GM23338 (cell line): ENCODE results near the gene RSBN1L. TPM values are rescaled to one million over a fixed set of nuclear protein-coding genes. Genes with fewer than 3 reads are reported as not detected.

Experiments
- ATAC-seq: fragments of 200-7000 bp; cut with Tn5 transposase; 3 replicates; pipeline ENCODE4 v1.9.1; 2020
- DNase-seq: peaks from one replicate; pipeline ENCODE4 v3.0.0-alpha.2; 2015; ENCODE audit warnings: low spot score
- H2AFZ ChIP-seq: fragments of 200-600 bp; sonication (generic); 2 replicates; pipeline ENCODE4 v1.8.0; 2016; ENCODE audit warnings: antibody characterized with exemption, mild to moderate bottlenecking, moderate library complexity
- H3F3A ChIP-seq: fragments of 200-600 bp; sonication (generic); replicated peaks from 2 replicates; pipeline ENCODE4 v1.8.0; 2017; ENCODE audit warnings: antibody characterized with exemption, mixed run types, low read depth
- H3K27ac ChIP-seq: fragments of 200-600 bp; sonication (generic); 2 replicates; pipeline ENCODE4 v1.6.1; 2016; ENCODE audit warnings: low read depth
- H3K27me3 ChIP-seq: fragments of 200-600 bp; sonication (generic); 2 replicates; pipeline ENCODE4 v1.8.0; 2016; ENCODE audit warnings: mild to moderate bottlenecking, mixed run types, moderate library complexity; ENCODE audit not compliant: insufficient read depth
- H3K36me3 ChIP-seq: fragments of 200-600 bp; sonication (generic); 2 replicates; pipeline ENCODE4 v1.8.0; 2016; ENCODE audit warnings: mild to moderate bottlenecking; ENCODE audit not compliant: insufficient read depth
- H3K4me1 ChIP-seq: fragments of 200-600 bp; sonication (generic); 2 replicates; pipeline ENCODE4 v1.8.0; 2016; ENCODE audit warnings: mild to moderate bottlenecking, moderate library complexity; ENCODE audit not compliant: insufficient read depth
- H3K4me2 ChIP-seq: fragments of 200-600 bp; sonication (generic); 2 replicates; pipeline ENCODE4 v1.7.1; 2017; ENCODE audit warnings: mixed run types
- H3K4me3 ChIP-seq: fragments of 200-600 bp; sonication (generic); 2 replicates; pipeline ENCODE4 v1.6.1; 2016; ENCODE audit warnings: mixed run types
- H3K79me2 ChIP-seq: fragments of 200-600 bp; sonication (generic); replicated peaks from 2 replicates; pipeline ENCODE4 v1.8.0; 2017; ENCODE audit warnings: mild to moderate bottlenecking; ENCODE audit not compliant: insufficient read depth
- H3K9me2 ChIP-seq: fragments of 200-600 bp; sonication (generic); 2 replicates; pipeline ENCODE4 v1.8.0; 2017; ENCODE audit not compliant: insufficient read depth
- H4K20me1 ChIP-seq: fragments of 200-600 bp; sonication (generic); replicated peaks from 2 replicates; pipeline ENCODE4 v1.8.0; 2017; ENCODE audit warnings: mild to moderate bottlenecking; ENCODE audit not compliant: insufficient read depth
- H3K27ac Mint-ChIP-seq: 2 replicates; pipeline ENCODE4 v1.8.0; 2020; ENCODE audit warnings: inconsistent platforms, mild to moderate bottlenecking, moderate library complexity, mixed read lengths
- H3K27me3 Mint-ChIP-seq: 3 replicates; pipeline ENCODE4 v1.8.0; 2022; ENCODE audit warnings: low read depth, mild to moderate bottlenecking, moderate library complexity, mixed read lengths, inconsistent platforms; ENCODE audit not compliant: insufficient read depth, poor library complexity
- H3K36me3 Mint-ChIP-seq: 3 replicates; pipeline ENCODE4 v1.8.0; 2021; ENCODE audit warnings: low read depth, mild to moderate bottlenecking, inconsistent platforms, moderate library complexity, mixed read lengths
- H3K4me1 Mint-ChIP-seq: 3 replicates; pipeline ENCODE4 v1.8.0; 2020; ENCODE audit warnings: mild to moderate bottlenecking, inconsistent platforms, mixed read lengths
- H3K4me3 Mint-ChIP-seq: 3 replicates; pipeline ENCODE4 v1.8.0; 2021; ENCODE audit warnings: moderate library complexity, mild to moderate bottlenecking, inconsistent platforms, mixed read lengths
- H3K9me3 Mint-ChIP-seq: 3 replicates; pipeline ENCODE4 v1.8.0; 2020; ENCODE audit warnings: moderate library complexity, mild to moderate bottlenecking, inconsistent platforms, mixed read lengths
- CREB1 ChIP-seq: fragments of 250-450 bp; sonication (Bioruptor Pico); IDR thresholded peaks from 2 replicates; pipeline ENCODE4 v1.5.0; 2020; ENCODE audit warnings: low read depth, mild to moderate bottlenecking, moderate library complexity
- CTCF ChIP-seq, 2 experiments: fragments of 200-600 bp in 1 of 2; sonication (generic) in 1 of 2; conservative IDR thresholded peaks; 2 replicates each; pipeline versions ENCODE4 v1.5.1 to v1.6.1; 2016 to 2017; ENCODE audit warnings: antibody characterized with exemption in 2 of 2, low read depth in 2 of 2, mild to moderate bottlenecking in 2 of 2, moderate library complexity in 1 of 2
- ETS1 ChIP-seq: IDR thresholded peaks from 2 replicates; pipeline ENCODE4 v1.6.1; 2016; ENCODE audit warnings: antibody characterized with exemption
- EZH2 ChIP-seq: fragments of 200-600 bp; sonication (generic); IDR thresholded peaks from one replicate; pipeline ENCODE4 v1.8.0; 2017; ENCODE audit warnings: antibody characterized with exemption, mild to moderate bottlenecking, low read depth; ENCODE audit not compliant: unreplicated experiment
- EZH2phosphoT487 ChIP-seq: fragments of 200-600 bp; sonication (generic); IDR thresholded peaks from one replicate; pipeline ENCODE4 v1.8.1; 2018; ENCODE audit warnings: antibody characterized with exemption; ENCODE audit not compliant: unreplicated experiment
- JUNB ChIP-seq: IDR thresholded peaks from one replicate; pipeline ENCODE4 v1.6.1; 2016; ENCODE audit warnings: antibody characterized with exemption; ENCODE audit not compliant: unreplicated experiment
- NANOG ChIP-seq: IDR thresholded peaks from 2 replicates; pipeline ENCODE4 v1.6.1; 2016; ENCODE audit warnings: antibody characterized with exemption, borderline replicate concordance
- POLR2AphosphoS5 ChIP-seq: IDR thresholded peaks from 2 replicates; pipeline ENCODE4 v1.6.1; 2016; ENCODE audit warnings: antibody characterized with exemption, low read depth
- REST ChIP-seq: IDR thresholded peaks from one replicate; pipeline ENCODE4 v1.6.1; 2018; ENCODE audit warnings: antibody characterized with exemption; ENCODE audit not compliant: unreplicated experiment
- STAT1 ChIP-seq: IDR thresholded peaks from one replicate; pipeline ENCODE4 v1.6.1; 2016; ENCODE audit warnings: antibody characterized with exemption; ENCODE audit not compliant: unreplicated experiment
- ZNF114 ChIP-seq: fragments of 250-450 bp; sonication (Bioruptor Pico); IDR thresholded peaks from 2 replicates; pipeline ENCODE4 v1.5.0; 2020; ENCODE audit warnings: mild to moderate bottlenecking, moderate library complexity
- ZNF331 ChIP-seq: fragments of 250-450 bp; sonication (Bioruptor Pico); IDR thresholded peaks from 2 replicates; pipeline ENCODE4 v1.5.0; 2020; ENCODE audit warnings: low read depth, mild to moderate bottlenecking, moderate library complexity
- ZNF462 ChIP-seq: fragments of 250-450 bp; sonication (Bioruptor Pico); IDR thresholded peaks from 2 replicates; pipeline ENCODE4 v1.5.0; 2020; ENCODE audit warnings: mild to moderate bottlenecking, moderate library complexity
- polyA plus RNA-seq: library from polyadenylated mRNA; unstranded; fragments of >200 nt; fragmentation: Nextera tagmentation; extraction: Ambion mirVana; gene quantifications from 2 replicates; pipeline ENCODE4 v1.2.1, GENCODE V29; 2016
- total RNA-seq: library from RNA; depleted of rRNA; stranded (reverse); fragments of >200 nt; shearing (Covaris generic); gene quantifications from 2 replicates; pipeline ENCODE4 v1.2.3, GENCODE V29; 2014

Gene RSBN1L
- total and polyA plus RNA-seq, 2 experiments from 2014 or later: 9.7 to 19.7 TPM

GRCh38 chr7:77796960-77797359 lies 100.7 kb downstream of the RSBN1L start:
- Histone ChIP-seq H3K9me2 (no peaks in the 10 kb centered on the region), H3F3A (no peaks in the 10 kb centered on the region), H3K36me3 (no peaks in the 10 kb centered on the region), H3K27ac (no peak overlapping the region), H4K20me1 (peaks cover 11% of the 10 kb centered on the region; the same call in 1 of the 2 replicates), H3K4me3 (peak overlapping the region; percentile 87), H3K79me2 (peaks cover 54% of the 10 kb centered on the region), H3K4me2 (peak overlapping the region; percentile 95), H3K27me3 (no peaks in the 10 kb centered on the region), H3K4me1 (peaks cover 25% of the 10 kb centered on the region), H2AFZ (no peak overlapping the region)
- Mint-ChIP-seq H3K4me1 (peaks cover 13% of the 10 kb centered on the region), H3K4me3 (peak overlapping the region; percentile 92), H3K36me3 (peaks cover 5% of the 10 kb centered on the region; the same call in 2 of the 3 replicates), H3K9me3 (no peaks in the 10 kb centered on the region), H3K27me3 (peaks cover 9% of the 10 kb centered on the region), H3K27ac (no peak overlapping the region)
- no peak for TF ChIP-seq EZH2phosphoT487
- TF ChIP-seq JUNB: no peak
- no peak for TF ChIP-seq POLR2AphosphoS5
- no peak for TF ChIP-seq ZNF462 (CRISPR knock-in tag)
- TF ChIP-seq CTCF (conservative IDR thresholded peaks at IDR 0.05; ENCODE audit: low read depth in 2 of 2): no peak
- TF ChIP-seq ZNF331 (CRISPR knock-in tag): no peak
- TF ChIP-seq REST: no peak
- no peak for TF ChIP-seq EZH2
- no peak for TF ChIP-seq STAT1
- TF ChIP-seq NANOG: no peak
- no peak for TF ChIP-seq CREB1
- no peak for TF ChIP-seq ETS1
- TF ChIP-seq ZNF114: no peak
- DNase-seq: no peak
- ATAC-seq: no peak
